NCI-H69 (cell line): ENCODE data around the gene EFHD2.
A peak's percentile ranks its signal among the peaks of the same experiment; 100 is the strongest.

ENCODE experiments used
- DNase-seq: peaks from one replicate; lab custom pipeline; 2025; lab: John Stamatoyannopoulos, UW

The EFHD2 gene

GRCh38 chr1:15476927-15477326 lies 67.2 kb downstream of the EFHD2 start:
- DNase-seq: peak; percentile 2

GRCh38 chr1:15477646-15478212 lies 68.0 kb downstream of the EFHD2 start:
- no peak for DNase-seq
